ENCODE results near the gene OR8U1.

DNA sequence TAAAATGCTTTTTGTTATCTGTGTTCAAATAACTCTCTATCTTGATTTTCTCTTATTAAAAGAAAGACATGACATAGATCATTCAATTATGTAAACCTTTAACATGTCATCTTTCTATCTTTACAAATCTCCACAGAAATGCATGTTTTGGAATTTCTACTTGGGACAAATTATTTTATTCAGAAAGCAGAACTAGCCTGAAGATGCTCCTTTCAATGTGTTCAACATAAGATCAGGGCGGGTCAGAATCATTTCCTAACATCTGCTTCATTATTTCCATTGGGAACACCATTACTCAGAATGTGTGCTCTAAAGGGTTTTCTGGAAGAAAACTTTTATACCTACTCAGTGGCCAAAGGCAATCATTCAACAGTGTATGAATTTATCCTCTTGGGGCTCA is 37.0 kb downstream of the OR8U1 start, which contains the start of gene OR5AL1:
- TF ChIP-seq, protein P1, sequence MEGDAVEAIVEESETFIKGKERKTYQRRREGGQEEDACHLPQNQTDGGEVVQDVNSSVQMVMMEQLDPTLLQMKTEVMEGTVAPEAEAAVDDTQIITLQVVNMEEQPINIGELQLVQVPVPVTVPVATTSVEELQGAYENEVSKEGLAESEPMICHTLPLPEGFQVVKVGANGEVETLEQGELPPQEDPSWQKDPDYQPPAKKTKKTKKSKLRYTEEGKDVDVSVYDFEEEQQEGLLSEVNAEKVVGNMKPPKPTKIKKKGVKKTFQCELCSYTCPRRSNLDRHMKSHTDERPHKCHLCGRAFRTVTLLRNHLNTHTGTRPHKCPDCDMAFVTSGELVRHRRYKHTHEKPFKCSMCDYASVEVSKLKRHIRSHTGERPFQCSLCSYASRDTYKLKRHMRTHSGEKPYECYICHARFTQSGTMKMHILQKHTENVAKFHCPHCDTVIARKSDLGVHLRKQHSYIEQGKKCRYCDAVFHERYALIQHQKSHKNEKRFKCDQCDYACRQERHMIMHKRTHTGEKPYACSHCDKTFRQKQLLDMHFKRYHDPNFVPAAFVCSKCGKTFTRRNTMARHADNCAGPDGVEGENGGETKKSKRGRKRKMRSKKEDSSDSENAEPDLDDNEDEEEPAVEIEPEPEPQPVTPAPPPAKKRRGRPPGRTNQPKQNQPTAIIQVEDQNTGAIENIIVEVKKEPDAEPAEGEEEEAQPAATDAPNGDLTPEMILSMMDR (IDR thresholded peaks at IDR 0.05), result no peak
- TF ChIP-seq POLR2A (IDR thresholded peaks at IDR 0.05), result no peak
